Stimulated activated CD8-positive, alpha-beta memory T cell treated with anti-CD3 and anti-CD28 coated beads, Interleukin-4, amount 100 ng/mL, for 48 hours (primary cell): ENCODE data around the gene ZNF613.
A peak's percentile ranks its signal among the peaks of the same experiment; 100 is the strongest.
"Not testable (repeated sequence)": the region's sequence is repeated elsewhere in the genome, so short reads cannot be mapped to it uniquely, and the experiment has no call there.

Experiments
- DNase-seq: peaks from one replicate; pipeline ENCODE4 v3.0.0-alpha.2; 2020

The ZNF613 gene

DNA sequence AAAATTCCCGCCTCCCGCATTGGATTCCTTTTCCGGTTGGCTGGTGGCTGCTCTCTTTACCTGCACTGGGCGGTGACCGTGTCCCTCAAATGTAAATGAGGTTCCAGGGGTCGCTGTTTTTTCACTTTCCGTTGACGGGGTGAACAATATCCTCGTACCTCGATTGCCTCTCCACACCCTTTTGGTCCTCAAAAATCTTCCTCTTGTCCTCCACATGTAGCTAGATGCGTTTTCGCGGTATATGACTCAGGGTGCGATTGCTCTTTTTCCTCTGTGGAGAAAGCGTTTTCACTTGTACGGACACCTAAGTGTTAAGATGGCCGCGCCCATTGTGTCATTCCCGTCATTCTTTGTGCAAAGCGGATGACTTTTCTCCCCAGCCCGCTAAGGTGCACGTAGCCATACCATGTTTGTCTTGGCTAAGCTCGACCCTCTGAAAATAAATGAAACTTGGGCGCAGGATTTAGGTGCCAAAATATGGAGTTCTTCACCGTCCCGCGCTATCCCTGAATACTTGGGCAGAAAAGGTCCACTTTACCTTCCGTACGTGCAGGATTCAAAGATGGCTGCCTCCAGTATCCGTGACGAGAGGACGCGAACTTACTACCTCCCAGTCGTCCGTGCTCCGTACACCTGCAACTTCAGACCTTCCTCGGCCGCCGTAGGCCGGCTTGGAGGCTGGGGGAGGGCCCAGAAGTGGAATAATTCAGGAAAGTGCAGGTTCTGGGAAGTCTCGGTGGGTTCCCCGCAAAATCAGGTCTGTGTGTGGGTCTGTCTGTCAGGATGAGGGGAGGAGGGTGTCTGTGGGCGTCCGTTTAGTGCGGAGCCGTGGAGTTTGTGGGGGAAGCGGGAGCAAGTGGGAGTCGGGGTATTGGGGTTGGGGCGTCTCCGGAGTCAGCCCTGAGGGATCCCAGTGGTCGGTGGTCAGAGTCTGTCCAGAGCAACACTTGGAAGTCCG, at the start of gene ZNF613:
Gene ZNF613, plus strand, starts transcription at position 689 of the 958 bp plus-strand sequence. CDS start 8,749 bp downstream, outside the sequence.
- peak; percentile 86 for DNase-seq

DNA sequence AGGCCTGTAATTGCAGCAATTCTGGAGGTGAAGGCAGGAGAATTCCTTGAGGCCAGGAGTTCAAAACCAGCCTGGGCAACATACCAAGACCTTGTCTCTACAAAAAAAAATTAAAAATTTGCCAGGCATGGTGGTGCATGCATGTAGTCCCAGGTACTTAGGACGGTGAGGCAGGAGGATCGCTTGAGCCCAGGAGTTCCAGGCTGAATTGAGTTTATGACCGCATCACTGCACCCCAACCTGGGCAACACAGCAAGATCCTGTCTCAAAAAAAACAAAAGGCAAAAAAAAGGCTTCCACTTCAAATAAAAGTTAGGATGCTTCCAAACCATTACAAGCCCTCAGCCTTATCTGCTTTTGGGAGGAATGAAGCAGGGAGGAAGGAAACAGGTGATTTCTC, 44.8 kb upstream of the ZNF613 start:
- DNase-seq, result no peak

DNA sequence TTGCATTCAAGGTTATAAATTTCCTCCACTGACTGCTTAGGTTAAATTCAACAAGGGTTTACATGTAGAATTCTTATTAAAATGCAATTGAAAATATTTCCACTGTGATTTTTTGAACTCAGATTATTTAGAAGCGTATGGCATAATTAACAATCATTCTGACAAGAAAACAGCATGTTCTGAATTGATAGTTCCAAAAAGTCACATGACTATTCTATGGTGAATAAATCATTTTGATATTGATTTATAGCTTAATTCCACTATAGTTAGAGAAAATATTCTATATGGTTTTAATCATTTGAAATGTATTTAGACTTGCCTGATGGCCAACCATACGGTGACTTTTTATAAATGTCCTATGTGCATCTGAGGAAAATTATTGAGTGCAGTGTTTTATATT, 42.6 kb upstream of the ZNF613 start:
- DNase-seq, result no peak

GRCh38 chr19:51887522-51888498, 39.5 kb upstream of the ZNF613 start, which contains the start of gene ZNF577:
Gene ZNF577 (minus strand): TSS chr19:51887951. CDS start chr19:51880382, 7,569 bp downstream.
- peak; percentile 77 for DNase-seq

DNA sequence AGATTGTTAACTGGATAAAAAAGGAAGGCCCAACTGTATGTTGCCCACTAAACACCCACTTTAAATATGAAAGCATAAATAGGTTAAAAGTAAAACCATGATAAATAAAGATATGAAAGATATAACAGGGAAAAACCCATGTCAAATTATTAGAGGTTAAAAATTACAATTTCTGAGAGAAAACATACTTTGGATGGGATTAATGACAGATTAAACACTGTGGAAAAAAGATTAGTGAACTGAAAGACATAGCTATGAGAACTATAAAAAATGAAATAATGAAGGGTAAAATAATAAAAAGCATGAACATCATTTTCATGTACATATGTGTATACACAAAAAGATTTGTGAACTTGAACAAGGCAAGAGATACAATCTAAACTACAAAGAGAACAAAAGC, 37.3 kb upstream of the ZNF613 start:
- DNase-seq, result no peak

GRCh38 chr19:51891193-51891747, 36.0 kb upstream of the ZNF613 start:
- no peak for DNase-seq

- no peak for DNase-seq
These were observed 25.4 kb upstream of the ZNF613 start for GRCh38 chr19:51901860-51902259.

GRCh38 chr19:51903192-51903591, 24.1 kb upstream of the ZNF613 start:
- DNase-seq, result no peak

GRCh38 chr19:51904331-51905165, 22.7 kb upstream of the ZNF613 start, which contains the start of gene ZNF649:
Gene ZNF649 (minus strand): TSS chr19:51905017. CDS start chr19:51900107, 4,910 bp downstream.
- DNase-seq, result peak; percentile 88

DNA sequence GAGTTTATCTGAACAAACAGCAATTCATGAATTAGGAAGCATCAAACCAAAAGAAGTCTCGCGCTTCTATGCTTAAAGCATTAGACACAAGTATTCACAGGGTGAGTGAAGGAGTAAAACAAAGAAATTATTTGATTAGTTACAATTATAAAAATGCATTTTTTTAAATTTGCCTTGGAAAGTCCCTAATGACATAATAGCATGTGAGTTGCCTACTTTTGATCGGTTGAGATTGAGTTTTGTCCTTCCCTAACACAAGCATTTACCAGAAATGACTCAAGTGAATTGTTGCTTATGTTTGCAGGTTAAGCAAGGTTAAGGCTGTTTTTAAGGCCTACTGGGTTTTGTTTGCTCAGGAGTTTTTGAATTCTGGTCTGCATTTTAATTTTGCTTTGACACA, 22.1 kb upstream of the ZNF613 start:
- DNase-seq, result no peak

- DNase-seq, result not testable (repeated sequence)
These were observed 21.6 kb upstream of the ZNF613 start for GRCh38 chr19:51905639-51906038.

GRCh38 chr19:51906108-51906507, 21.2 kb upstream of the ZNF613 start:
- DNase-seq, result not testable (repeated sequence)

GRCh38 chr19:51907981-51908380, 19.3 kb upstream of the ZNF613 start:
- DNase-seq, result not testable (repeated sequence)

DNA sequence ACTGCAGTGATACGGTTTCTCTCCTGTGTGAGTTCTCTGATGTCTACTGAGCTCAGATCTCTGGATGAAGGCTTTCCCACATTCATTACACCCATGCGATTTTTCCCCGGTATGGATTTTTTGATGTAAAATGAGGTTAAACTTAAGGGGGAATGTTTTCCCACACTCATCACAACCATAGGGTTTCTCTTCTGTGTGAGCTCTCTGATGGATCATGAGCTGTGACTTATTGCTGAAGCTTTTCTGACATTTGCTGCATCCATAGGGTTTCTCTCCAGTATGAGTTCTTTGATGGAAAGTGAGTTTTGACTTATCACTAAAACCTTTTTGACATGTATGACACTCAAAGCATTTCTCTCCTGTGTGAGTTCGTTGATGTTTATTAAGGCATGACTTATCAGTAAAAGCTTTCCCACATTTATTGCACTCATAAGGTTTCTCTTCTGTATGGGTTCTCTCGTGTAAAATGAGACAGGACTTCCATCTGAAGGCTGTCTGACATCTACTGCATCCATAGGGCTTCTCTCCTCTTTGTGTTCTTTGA, 11.9 kb upstream of the ZNF613 start:
- DNase-seq, result no peak

DNA sequence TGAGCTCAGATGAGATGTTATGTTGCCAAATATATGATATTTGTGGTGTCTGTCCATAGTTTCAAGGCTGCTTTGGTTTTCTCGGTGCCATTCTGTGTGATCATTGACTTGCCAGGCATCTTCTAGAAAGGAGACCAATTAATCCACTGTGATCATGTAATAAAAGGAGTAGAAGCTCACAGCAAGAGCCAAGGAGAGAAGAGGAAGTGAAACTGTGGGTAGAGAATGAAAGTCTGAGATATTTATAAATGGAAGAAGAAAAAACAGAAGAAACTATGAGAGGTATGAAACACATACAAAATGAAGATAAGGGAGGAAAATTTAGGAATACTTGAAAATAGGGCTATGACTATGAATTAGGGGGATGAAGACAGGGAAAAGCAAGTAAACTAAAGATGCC, 11.1 kb upstream of the ZNF613 start:
- DNase-seq, result no peak

DNA sequence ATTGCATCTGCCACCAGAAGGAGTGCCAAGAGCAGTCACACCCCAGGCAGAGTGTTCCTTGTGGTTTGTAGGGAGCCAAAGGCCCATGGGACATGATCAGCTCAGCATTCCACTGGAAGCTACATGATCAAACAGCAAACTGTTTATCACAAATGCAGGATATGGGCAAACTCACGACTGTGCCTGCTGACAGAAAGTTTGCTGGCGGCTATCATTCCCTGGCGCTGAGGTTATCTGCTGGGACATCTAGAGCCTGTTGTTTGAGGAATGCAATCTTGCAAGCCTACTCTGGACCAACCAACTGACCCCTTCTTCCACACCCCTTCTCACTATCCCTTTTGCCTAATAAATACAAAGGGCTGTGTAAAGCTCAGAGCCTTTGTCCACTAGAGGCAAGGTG, 7.7 kb upstream of the ZNF613 start:
- DNase-seq, result no peak

- DNase-seq, result peak; percentile 30
These were observed 5.3 kb upstream of the ZNF613 start for GRCh38 chr19:51921949-51922348.

DNA sequence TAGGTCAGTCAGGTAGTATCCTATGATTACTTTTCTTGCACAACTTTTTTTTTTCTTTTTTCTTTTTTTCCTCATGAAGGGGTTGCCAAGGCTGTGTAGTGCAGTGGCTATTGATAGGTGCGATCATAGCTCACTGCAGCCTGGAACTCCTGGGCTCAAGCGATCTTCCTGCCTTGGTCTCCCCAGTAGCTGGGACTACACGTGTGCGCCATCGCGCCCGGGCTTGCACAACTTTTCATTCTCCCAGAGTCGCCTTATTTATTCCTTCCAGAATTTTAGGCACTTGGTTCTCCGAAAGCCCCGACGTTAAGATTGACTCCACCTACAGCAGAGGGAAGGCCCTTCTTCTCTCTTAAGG, 867 bp upstream of the ZNF613 start:
- no peak for DNase-seq

GRCh38 chr19:51927859-51928258, 587 bp downstream of the ZNF613 start:
- no peak for DNase-seq

- no peak for DNase-seq
These were observed 4.6 kb downstream of the ZNF613 start for GRCh38 chr19:51931921-51932320.

GRCh38 chr19:51938936-51939335, 11.7 kb downstream of the ZNF613 start:
- no peak for DNase-seq
